AG08396 (cell line): ENCODE results near the gene BPIFB2.
"Not testable (repeated sequence)": the region's sequence is repeated elsewhere in the genome, so short reads cannot be mapped to it uniquely, and the experiment has no call there.

Experiments used
- DNase-seq: peaks from one replicate; pipeline ENCODE4 v3.0.0; 2012; ENCODE audit warnings: low spot score, mixed read lengths

Gene BPIFB2

GRCh38 chr20:33042430-33042829, 34.9 kb downstream of the BPIFB2 start:
- DNase-seq, result no peak

- DNase-seq, result no peak
Observed at GRCh38 chr20:33042983-33043730, 35.7 kb downstream of the BPIFB2 start.

GRCh38 chr20:33043731-33044181, 36.3 kb downstream of the BPIFB2 start:
- DNase-seq, result no peak

GRCh38 chr20:33045129-33045721, 37.7 kb downstream of the BPIFB2 start:
- not testable (repeated sequence) for DNase-seq

GRCh38 chr20:33046412-33046811, 38.9 kb downstream of the BPIFB2 start:
- no peak for DNase-seq

GRCh38 chr20:33051333-33051732, 43.8 kb downstream of the BPIFB2 start:
- no peak for DNase-seq

GRCh38 chr20:33053291-33054106, 46.0 kb downstream of the BPIFB2 start, which contains the start of gene BPIFB3:
Gene BPIFB3, plus strand, starts transcription at chr20:33053903. Its CDS starts 1,533 bp downstream, at chr20:33055436.
- no peak for DNase-seq

GRCh38 chr20:33054381-33054780, 46.9 kb downstream of the BPIFB2 start:
- no peak for DNase-seq

- no peak for DNase-seq
Observed at GRCh38 chr20:33054791-33055190, 47.3 kb downstream of the BPIFB2 start.

- no peak for DNase-seq
Observed at GRCh38 chr20:33059136-33059535, 51.6 kb downstream of the BPIFB2 start.

- DNase-seq, result no peak
Observed at GRCh38 chr20:33059741-33060390, 52.4 kb downstream of the BPIFB2 start.

- no peak for DNase-seq
Observed at GRCh38 chr20:33061658-33062028, 54.1 kb downstream of the BPIFB2 start.

- no peak for DNase-seq
Observed at GRCh38 chr20:33062105-33062824, 54.8 kb downstream of the BPIFB2 start.

GRCh38 chr20:33062825-33063149, 55.3 kb downstream of the BPIFB2 start:
- DNase-seq, result no peak

- DNase-seq, result no peak
Observed at GRCh38 chr20:33063271-33063670, 55.8 kb downstream of the BPIFB2 start.

- no peak for DNase-seq
Observed at GRCh38 chr20:33064572-33065287, 57.2 kb downstream of the BPIFB2 start.

- no peak for DNase-seq
Observed at GRCh38 chr20:33065785-33066184, 58.3 kb downstream of the BPIFB2 start.

- no peak for DNase-seq
Observed at GRCh38 chr20:33067806-33068205, 60.3 kb downstream of the BPIFB2 start.

GRCh38 chr20:33068251-33068939, 60.9 kb downstream of the BPIFB2 start:
- DNase-seq, result no peak

GRCh38 chr20:33069673-33070072, 62.2 kb downstream of the BPIFB2 start:
- no peak for DNase-seq
